Mucosa of rectum (tissue), 2 donors: ENCODE results near the gene SNX5.

Experiments used
- H3K27ac ChIP-seq, 2 donors: one replicate each; pipeline ENCODE4 v1.7.0; 2013; ENCODE audit warnings: inconsistent platforms in 2 of 2, low read depth in 2 of 2, low read length in 2 of 2
- H3K27me3 ChIP-seq, 2 donors: one replicate each; pipeline ENCODE4 v1.7.0; 2013; ENCODE audit warnings: low read length in 2 of 2; ENCODE audit not compliant: control insufficient read depth in 2 of 2, insufficient read depth in 2 of 2
- H3K36me3 ChIP-seq, 2 donors: one replicate each; pipeline ENCODE4 v1.7.0; 2013; ENCODE audit warnings: low read length in 2 of 2; ENCODE audit not compliant: control insufficient read depth in 2 of 2, insufficient read depth in 2 of 2
- H3K4me1 ChIP-seq, 2 donors: one replicate each; pipeline ENCODE4 v1.7.0; 2013; ENCODE audit warnings: low read length in 2 of 2, mild to moderate bottlenecking in 1 of 2; ENCODE audit not compliant: control insufficient read depth in 2 of 2, insufficient read depth in 2 of 2
- H3K4me3 ChIP-seq, 2 donors: one replicate each; pipeline ENCODE4 v1.7.0; 2013; ENCODE audit warnings: low read length in 2 of 2
- H3K9ac ChIP-seq, 2 donors: one replicate each; pipeline ENCODE4 v1.7.0; 2013; ENCODE audit warnings: low read length in 2 of 2, low read depth in 1 of 2, mild to moderate bottlenecking in 1 of 2
- H3K9me3 ChIP-seq, 2 donors: one replicate each; pipeline ENCODE4 v1.7.0; 2013; ENCODE audit warnings: low read length in 2 of 2; ENCODE audit not compliant: control insufficient read depth in 2 of 2
- donor health status: healthy.
- donor health status: Normal muscosa, but diverticular disease.

Gene SNX5

DNA sequence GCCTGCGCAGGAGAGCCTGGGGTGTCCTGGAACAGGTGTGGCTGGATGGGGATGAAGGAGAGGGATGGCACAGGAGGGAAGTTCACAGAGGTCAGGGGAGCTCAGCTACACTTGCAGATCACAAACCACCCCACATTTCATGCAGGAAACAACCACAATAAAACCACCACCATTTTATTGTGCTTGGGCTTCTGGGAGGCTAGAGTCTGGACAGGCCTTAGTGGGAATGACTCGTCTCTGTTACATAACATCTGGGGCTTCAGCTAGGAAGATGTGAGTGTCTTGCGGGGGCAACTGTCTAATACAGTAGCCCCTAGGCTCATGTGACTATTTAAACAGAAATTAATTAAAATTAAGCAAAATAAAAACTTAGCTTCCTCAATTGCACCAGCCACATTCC is 33.4 kb downstream of the SNX5 start:
- no peak overlapping the region for H3K9ac ChIP-seq
- no peak overlapping the region for H3K4me3 ChIP-seq
- no peak overlapping the region for H3K27ac ChIP-seq
- no peaks in the 10 kb centered on the region for H3K36me3 ChIP-seq
- H3K4me1 ChIP-seq = peaks cover 20% of the 10 kb centered on the region in 2 donors
- H3K27me3 ChIP-seq = no peaks in the 10 kb centered on the region
- H3K9me3 ChIP-seq = no peaks in the 10 kb centered on the region

GRCh38 chr20:17934141-17934862 is 34.3 kb downstream of the SNX5 start:
- H3K36me3 ChIP-seq = no peaks in the 10 kb centered on the region
- no peaks in the 10 kb centered on the region for H3K9me3 ChIP-seq
- no peaks in the 10 kb centered on the region for H3K27me3 ChIP-seq
- no peak overlapping the region for H3K9ac ChIP-seq
- no peak overlapping the region for H3K4me3 ChIP-seq
- H3K27ac ChIP-seq = no peak overlapping the region
- peaks cover 23 to 26% of the 10 kb centered on the region in 2 donors for H3K4me1 ChIP-seq

DNA sequence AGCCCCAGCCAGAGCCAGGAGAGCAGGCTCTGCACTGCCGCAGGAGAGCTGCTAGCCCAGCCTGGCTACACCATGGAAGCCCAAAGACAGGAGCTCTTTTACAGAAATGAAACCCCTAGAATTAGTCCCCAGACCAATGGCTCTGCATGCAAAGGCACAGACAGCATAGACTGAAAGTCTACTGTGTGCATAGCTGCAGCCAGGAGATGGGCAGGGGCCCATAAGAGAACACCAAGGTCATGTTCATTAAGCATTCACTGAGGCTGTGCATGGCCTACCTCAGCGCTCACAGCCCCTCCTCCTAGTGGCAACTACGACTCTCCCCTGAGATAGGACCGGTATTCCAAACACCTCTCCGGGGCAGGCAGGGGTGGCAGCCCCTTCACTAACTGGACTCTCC is 34.9 kb downstream of the SNX5 start:
- H3K27me3 ChIP-seq = no peaks in the 10 kb centered on the region
- H3K9me3 ChIP-seq = no peaks in the 10 kb centered on the region
- H3K36me3 ChIP-seq = no peaks in the 10 kb centered on the region
- H3K27ac ChIP-seq = no peak overlapping the region
- peaks cover 21 to 27% of the 10 kb centered on the region in 2 donors for H3K4me1 ChIP-seq
- no peak overlapping the region for H3K9ac ChIP-seq
- H3K4me3 ChIP-seq = no peak overlapping the region

DNA sequence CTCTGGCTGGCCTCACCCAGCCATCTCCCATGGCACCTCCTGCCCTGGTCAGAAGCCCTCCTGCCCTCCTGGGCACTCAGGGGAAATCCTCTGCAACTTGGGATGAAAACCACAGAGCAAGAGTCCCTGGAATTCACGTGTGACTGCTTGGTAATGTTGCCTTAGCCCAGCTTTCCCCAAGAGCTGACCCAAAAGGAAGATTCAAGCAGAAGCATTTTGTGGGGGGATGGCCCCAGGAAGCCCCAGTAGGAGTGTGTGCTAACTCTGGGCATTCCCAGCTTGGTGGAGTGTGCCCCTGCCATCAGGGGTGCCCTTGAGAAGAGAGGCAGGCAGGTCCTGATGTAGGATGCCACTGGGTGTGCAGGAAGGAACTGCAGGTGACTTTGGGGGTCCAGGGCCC is 35.5 kb downstream of the SNX5 start:
- Histone ChIP-seq H3K27me3 (no peaks in the 10 kb centered on the region), H3K27ac (no peak overlapping the region), H3K4me3 (no peak overlapping the region)

GRCh38 chr20:17932396-17932795 is 36.2 kb downstream of the SNX5 start:
- peaks cover 27 to 36% of the 10 kb centered on the region in 2 donors for H3K4me1 ChIP-seq
- H3K9ac ChIP-seq = no peak overlapping the region
- H3K9me3 ChIP-seq = no peaks in the 10 kb centered on the region
- H3K36me3 ChIP-seq = no peaks in the 10 kb centered on the region
- no peak overlapping the region for H3K27ac ChIP-seq
- H3K4me3 ChIP-seq = no peak overlapping the region
- no peaks in the 10 kb centered on the region for H3K27me3 ChIP-seq

More for the DNA sequence above, 35.5 kb downstream of the SNX5 start:
- Histone ChIP-seq H3K4me1 (peaks cover 26 to 30% of the 10 kb centered on the region in 2 donors), H3K36me3 (no peaks in the 10 kb centered on the region), H3K9me3 (no peaks in the 10 kb centered on the region), H3K9ac (no peak overlapping the region)

- no peak overlapping the region for H3K27ac ChIP-seq
- no peak overlapping the region for H3K4me3 ChIP-seq
- H3K27me3 ChIP-seq = no peaks in the 10 kb centered on the region
- H3K9me3 ChIP-seq = no peaks in the 10 kb centered on the region
- peaks cover 30 to 38% of the 10 kb centered on the region in 2 donors for H3K4me1 ChIP-seq
- H3K9ac ChIP-seq = no peak overlapping the region
- H3K36me3 ChIP-seq = no peaks in the 10 kb centered on the region
Measured at GRCh38 chr20:17931513-17931912, 37.1 kb downstream of the SNX5 start.

GRCh38 chr20:17928633-17929311 is 39.8 kb downstream of the SNX5 start:
- Histone ChIP-seq H3K36me3 (no peaks in the 10 kb centered on the region), H3K9ac (peak overlapping the region; percentile 52 to 70), H3K27me3 (no peaks in the 10 kb centered on the region), H3K27ac (peak overlapping the region; percentile 86 to 95), H3K4me3 (no peak overlapping the region), H3K9me3 (no peaks in the 10 kb centered on the region), H3K4me1 (peaks cover 42 to 58% of the 10 kb centered on the region in 2 donors)

DNA sequence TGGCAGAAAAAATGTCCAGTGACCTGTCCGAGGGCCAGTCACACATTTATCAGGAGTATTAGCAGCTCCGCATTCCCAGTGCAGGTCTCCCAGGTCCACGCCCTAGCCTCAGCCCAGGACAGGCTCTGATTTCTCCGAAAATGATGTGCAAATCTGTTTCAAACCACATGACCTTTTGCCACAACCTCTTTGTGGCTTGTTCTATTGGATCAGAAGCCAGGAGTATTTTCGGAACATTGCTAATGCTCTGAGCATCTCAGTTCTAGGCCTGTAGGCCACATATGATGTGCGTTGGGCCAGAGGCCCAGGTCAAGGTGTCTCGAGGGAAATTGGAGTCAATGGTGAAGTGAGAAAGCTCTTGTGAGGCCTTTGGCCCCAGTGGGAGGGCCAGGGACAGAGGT is 40.4 kb downstream of the SNX5 start:
- Histone ChIP-seq H3K36me3 (no peaks in the 10 kb centered on the region), H3K9me3 (no peaks in the 10 kb centered on the region), H3K27ac (peak overlapping the region; percentile 86 to 95), H3K4me3 (no peak overlapping the region), H3K4me1 (peaks cover 42 to 63% of the 10 kb centered on the region in 2 donors), H3K27me3 (no peaks in the 10 kb centered on the region), H3K9ac (peak overlapping the region; percentile 54 to 70)

- H3K9ac ChIP-seq = peak overlapping the region in 1 of 2 donors; percentile 48
- peaks cover 42 to 74% of the 10 kb centered on the region in 2 donors for H3K4me1 ChIP-seq
Measured at GRCh38 chr20:17925940-17926300, 42.7 kb downstream of the SNX5 start.

DNA sequence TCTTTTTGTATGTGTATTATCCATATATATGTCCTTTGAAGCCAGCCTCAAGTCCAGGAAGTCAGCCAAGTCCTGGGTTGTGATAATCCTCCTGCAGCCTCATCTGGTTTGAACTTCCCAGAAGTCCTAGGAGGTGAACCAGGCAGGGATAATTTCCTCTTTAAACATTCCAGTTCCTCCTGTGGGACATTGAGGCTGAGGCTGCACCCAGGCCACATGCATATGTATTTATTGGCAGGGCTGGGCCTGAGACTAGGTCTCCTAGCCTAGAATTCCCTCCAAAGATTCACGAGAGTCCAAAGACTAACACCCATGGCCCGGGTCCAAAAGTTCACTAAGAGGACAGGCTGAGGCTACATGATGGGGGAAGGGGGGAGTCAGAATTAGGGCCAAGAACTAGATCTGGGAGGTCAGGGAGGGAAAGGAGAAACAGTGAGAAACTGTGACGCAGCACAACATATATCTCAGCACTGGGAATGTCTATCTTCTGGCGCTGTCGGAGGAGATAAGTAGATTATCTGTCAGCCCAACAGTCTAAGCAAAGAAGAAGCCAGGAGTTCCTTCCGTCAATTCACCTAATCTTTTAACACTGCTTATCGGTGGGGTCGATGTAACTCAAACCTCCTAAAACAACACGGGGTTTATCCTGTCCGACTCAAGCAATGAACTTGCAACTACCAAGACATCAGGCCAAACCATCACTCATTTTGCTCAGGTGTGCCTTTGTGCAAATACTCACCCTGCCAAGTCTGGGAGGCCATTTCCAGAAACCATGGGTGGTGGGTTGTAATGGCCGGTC is 43.3 kb downstream of the SNX5 start:
- Histone ChIP-seq H3K9ac (peak overlapping the region; percentile 47 to 48), H3K27ac (peak overlapping the region; percentile 86 to 95), H3K36me3 (no peaks in the 10 kb centered on the region), H3K4me1 (peaks cover 42 to 74% of the 10 kb centered on the region in 2 donors), H3K9me3 (no peaks in the 10 kb centered on the region), H3K4me3 (peak overlapping the region; percentile 34 to 37), H3K27me3 (no peaks in the 10 kb centered on the region)

More at GRCh38 chr20:17925940-17926300, 42.7 kb downstream of the SNX5 start:
- Histone ChIP-seq H3K27ac (peak overlapping the region; percentile 86 to 95), H3K9me3 (no peaks in the 10 kb centered on the region), H3K27me3 (no peaks in the 10 kb centered on the region), H3K4me3 (no peak overlapping the region), H3K36me3 (no peaks in the 10 kb centered on the region)
